Measurements from ENCODE around the gene C2CD4D.

GRCh38 chr1:151805066-151805820 lies 34.4 kb downstream of the C2CD4D start, which contains the start of gene LINGO4:
- no peak for TF ChIP-seq CTCF (IDR thresholded peaks at IDR 0.05; ENCODE audit: poor library complexity, severe bottlenecking)
- no peak for TF ChIP-seq POLR2AphosphoS5 (IDR thresholded peaks at IDR 0.05)
- no peak for TF ChIP-seq TAF1 (IDR thresholded peaks at IDR 0.05; ENCODE audit: low read depth)
- no peak for TF ChIP-seq EP300 (conservative IDR thresholded peaks at IDR 0.05; ENCODE audit: poor library complexity, severe bottlenecking)
- TF ChIP-seq MXI1 (conservative IDR thresholded peaks at IDR 0.05; ENCODE audit: poor library complexity, severe bottlenecking), result no peak
- TF ChIP-seq RAD21 (conservative IDR thresholded peaks at IDR 0.05), result no peak
- no peak for TF ChIP-seq SMC3 (conservative IDR thresholded peaks at IDR 0.05; ENCODE audit: poor library complexity)
